ENCODE data around the gene SIRT2. TPM values are rescaled to one million over a fixed set of nuclear protein-coding genes. Genes with fewer than 3 reads are reported as not detected.

Gene SIRT2
- polyA plus RNA-seq, 1 donor from 2014 or later = 102 TPM

DNA sequence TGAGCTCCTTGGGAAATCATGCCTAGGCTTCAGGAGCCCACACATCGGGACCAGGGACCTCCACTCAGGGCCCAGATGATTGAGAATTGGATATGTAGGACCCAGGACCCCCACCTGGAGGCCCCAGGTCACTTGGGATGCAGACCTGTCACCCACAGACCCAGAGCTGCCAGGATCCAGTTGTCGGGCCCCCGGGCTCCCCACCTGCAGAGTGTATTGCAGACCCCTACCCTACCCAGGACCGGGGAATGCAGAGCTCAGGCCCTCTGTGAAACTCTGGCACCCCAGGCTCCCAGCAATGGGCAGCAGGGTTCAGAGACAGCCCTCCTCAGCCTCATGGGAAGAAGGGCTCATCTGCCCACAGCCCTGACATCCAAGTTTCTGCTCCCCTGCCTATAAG lies 6.2 kb upstream of the SIRT2 start:
- no peaks in the 10 kb centered on the region for H3K27me3 ChIP-seq (ENCODE audit: insufficient read depth, low read depth, low read length)

DNA sequence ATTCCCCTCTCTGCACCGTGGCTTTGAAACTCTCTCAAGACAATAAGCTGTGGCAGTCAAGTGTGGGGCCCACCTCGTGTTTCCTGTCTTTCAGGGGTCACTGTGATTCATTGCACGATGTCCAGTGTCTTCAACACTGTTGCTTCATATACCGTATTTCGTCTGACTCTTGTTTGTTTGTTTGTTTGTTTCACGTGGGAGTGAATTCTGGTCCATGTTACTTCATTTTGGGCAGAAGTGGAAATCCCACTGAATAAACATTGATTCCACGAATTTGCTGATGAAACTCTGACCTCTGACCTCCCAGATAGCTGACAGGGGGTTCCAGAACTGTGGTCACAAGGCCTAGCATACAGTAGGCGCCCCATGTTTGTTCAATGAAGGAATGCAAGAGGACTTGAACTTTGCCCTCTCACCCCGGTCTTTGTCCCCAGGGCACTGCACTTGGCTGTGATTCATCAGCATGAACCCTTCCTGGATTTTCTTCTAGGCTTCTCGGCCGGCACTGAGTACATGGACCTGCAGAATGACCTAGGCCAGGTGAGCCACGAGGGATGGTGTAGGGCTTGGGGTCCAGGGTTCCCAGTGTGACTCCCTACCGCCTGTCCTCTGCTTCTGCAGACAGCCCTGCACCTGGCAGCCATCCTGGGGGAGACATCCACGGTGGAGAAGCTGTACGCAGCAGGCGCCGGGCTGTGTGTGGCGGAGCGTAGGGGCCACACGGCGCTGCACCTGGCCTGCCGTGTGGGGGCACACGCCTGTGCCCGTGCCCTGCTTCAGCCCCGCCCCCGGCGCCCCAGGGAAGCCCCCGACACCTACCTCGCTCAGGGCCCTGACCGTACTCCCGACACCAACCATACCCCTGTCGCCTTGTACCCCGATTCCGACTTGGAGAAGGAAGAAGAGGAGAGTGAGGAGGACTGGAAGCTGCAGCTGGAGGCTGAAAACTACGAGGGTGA lies 5.4 kb upstream of the SIRT2 start:
- no peaks in the 10 kb centered on the region for H3K9me3 ChIP-seq (ENCODE audit: low read length)
- H3K9ac ChIP-seq (ENCODE audit: low read length) = no peak overlapping the region
- H3K4me3 ChIP-seq (ENCODE audit: low read length) = no peak overlapping the region
- H2AFZ ChIP-seq (ENCODE audit: low read depth, low read length) = no peak overlapping the region
- no peaks in the 10 kb centered on the region for H3K9me2 ChIP-seq (ENCODE audit: insufficient read depth, low read length)
- no peak overlapping the region for H3K27ac ChIP-seq (ENCODE audit: low read length)
- H3K4me2 ChIP-seq (ENCODE audit: low read length) = no peak overlapping the region
- no peaks in the 10 kb centered on the region for H3K36me3 ChIP-seq (ENCODE audit: insufficient read depth, low read length)
- H3K79me2 ChIP-seq (replicated peaks; ENCODE audit: insufficient read depth, low read length) = no peaks in the 10 kb centered on the region
- TF ChIP-seq, protein P1, sequence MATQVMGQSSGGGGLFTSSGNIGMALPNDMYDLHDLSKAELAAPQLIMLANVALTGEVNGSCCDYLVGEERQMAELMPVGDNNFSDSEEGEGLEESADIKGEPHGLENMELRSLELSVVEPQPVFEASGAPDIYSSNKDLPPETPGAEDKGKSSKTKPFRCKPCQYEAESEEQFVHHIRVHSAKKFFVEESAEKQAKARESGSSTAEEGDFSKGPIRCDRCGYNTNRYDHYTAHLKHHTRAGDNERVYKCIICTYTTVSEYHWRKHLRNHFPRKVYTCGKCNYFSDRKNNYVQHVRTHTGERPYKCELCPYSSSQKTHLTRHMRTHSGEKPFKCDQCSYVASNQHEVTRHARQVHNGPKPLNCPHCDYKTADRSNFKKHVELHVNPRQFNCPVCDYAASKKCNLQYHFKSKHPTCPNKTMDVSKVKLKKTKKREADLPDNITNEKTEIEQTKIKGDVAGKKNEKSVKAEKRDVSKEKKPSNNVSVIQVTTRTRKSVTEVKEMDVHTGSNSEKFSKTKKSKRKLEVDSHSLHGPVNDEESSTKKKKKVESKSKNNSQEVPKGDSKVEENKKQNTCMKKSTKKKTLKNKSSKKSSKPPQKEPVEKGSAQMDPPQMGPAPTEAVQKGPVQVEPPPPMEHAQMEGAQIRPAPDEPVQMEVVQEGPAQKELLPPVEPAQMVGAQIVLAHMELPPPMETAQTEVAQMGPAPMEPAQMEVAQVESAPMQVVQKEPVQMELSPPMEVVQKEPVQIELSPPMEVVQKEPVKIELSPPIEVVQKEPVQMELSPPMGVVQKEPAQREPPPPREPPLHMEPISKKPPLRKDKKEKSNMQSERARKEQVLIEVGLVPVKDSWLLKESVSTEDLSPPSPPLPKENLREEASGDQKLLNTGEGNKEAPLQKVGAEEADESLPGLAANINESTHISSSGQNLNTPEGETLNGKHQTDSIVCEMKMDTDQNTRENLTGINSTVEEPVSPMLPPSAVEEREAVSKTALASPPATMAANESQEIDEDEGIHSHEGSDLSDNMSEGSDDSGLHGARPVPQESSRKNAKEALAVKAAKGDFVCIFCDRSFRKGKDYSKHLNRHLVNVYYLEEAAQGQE (IDR thresholded peaks at IDR 0.05; ENCODE audit: borderline replicate concordance) = no peak
- TF ChIP-seq EZH2 (IDR thresholded peaks at IDR 0.05; ENCODE audit: borderline replicate concordance, insufficient read depth, low read length, poor library complexity, severe bottlenecking) = no peak
- TF ChIP-seq SMC3 (conservative IDR thresholded peaks at IDR 0.05; ENCODE audit: poor library complexity) = no peak
- TF ChIP-seq MXI1 (conservative IDR thresholded peaks at IDR 0.05; ENCODE audit: poor library complexity, severe bottlenecking) = no peak
- no peak for TF ChIP-seq EP300 (conservative IDR thresholded peaks at IDR 0.05; ENCODE audit: poor library complexity, severe bottlenecking)
- no peak for TF ChIP-seq TAF1 (IDR thresholded peaks at IDR 0.05; ENCODE audit: low read depth)
- TF ChIP-seq, protein P2, sequence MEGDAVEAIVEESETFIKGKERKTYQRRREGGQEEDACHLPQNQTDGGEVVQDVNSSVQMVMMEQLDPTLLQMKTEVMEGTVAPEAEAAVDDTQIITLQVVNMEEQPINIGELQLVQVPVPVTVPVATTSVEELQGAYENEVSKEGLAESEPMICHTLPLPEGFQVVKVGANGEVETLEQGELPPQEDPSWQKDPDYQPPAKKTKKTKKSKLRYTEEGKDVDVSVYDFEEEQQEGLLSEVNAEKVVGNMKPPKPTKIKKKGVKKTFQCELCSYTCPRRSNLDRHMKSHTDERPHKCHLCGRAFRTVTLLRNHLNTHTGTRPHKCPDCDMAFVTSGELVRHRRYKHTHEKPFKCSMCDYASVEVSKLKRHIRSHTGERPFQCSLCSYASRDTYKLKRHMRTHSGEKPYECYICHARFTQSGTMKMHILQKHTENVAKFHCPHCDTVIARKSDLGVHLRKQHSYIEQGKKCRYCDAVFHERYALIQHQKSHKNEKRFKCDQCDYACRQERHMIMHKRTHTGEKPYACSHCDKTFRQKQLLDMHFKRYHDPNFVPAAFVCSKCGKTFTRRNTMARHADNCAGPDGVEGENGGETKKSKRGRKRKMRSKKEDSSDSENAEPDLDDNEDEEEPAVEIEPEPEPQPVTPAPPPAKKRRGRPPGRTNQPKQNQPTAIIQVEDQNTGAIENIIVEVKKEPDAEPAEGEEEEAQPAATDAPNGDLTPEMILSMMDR (IDR thresholded peaks at IDR 0.05; ENCODE audit: poor library complexity, severe bottlenecking) = no peak
- no peak for TF ChIP-seq RAD21 (conservative IDR thresholded peaks at IDR 0.05)
- no peak for TF ChIP-seq POLR2AphosphoS5 (IDR thresholded peaks at IDR 0.05)
- H3K27me3 ChIP-seq (ENCODE audit: insufficient read depth, low read depth, low read length) = no peaks in the 10 kb centered on the region
- no peaks in the 10 kb centered on the region for H3F3A ChIP-seq (ENCODE audit: insufficient read depth, low read length, poor library complexity, severe bottlenecking)
- no peaks in the 10 kb centered on the region for H4K20me1 ChIP-seq (ENCODE audit: insufficient read depth)

More for the DNA sequence above, 6.2 kb upstream of the SIRT2 start:
- Histone ChIP-seq H3K9ac (ENCODE audit: low read length) (no peak overlapping the region), H3K9me3 (ENCODE audit: low read length) (no peaks in the 10 kb centered on the region), H2AFZ (ENCODE audit: low read depth, low read length) (no peak overlapping the region), H3K27ac (ENCODE audit: low read length) (no peak overlapping the region), H3K4me2 (ENCODE audit: low read length) (no peak overlapping the region), H3F3A (ENCODE audit: insufficient read depth, low read length, poor library complexity, severe bottlenecking) (no peaks in the 10 kb centered on the region), H4K20me1 (ENCODE audit: insufficient read depth) (no peaks in the 10 kb centered on the region), H3K9me2 (ENCODE audit: insufficient read depth, low read length) (no peaks in the 10 kb centered on the region), H3K36me3 (ENCODE audit: insufficient read depth, low read length) (no peaks in the 10 kb centered on the region), H3K4me3 (ENCODE audit: low read length) (no peak overlapping the region), H3K79me2 (replicated peaks; ENCODE audit: insufficient read depth, low read length) (no peaks in the 10 kb centered on the region)
- no peak for TF ChIP-seq SMC3 (conservative IDR thresholded peaks at IDR 0.05; ENCODE audit: poor library complexity)
- no peak for TF ChIP-seq EP300 (conservative IDR thresholded peaks at IDR 0.05; ENCODE audit: poor library complexity, severe bottlenecking)
- no peak for TF ChIP-seq RAD21 (conservative IDR thresholded peaks at IDR 0.05)
